Stimulated activated CD4-positive, alpha-beta T cell treated with anti-CD3 and anti-CD28 coated beads, Interleukin-4, amount 100 ng/mL, for 48 hours (primary cell): ENCODE measurements around the gene ARHGAP23.
"Not testable (repeated sequence)": the region's sequence is repeated elsewhere in the genome, so short reads cannot be mapped to it uniquely, and the experiment has no call there.

ENCODE experiments used
- DNase-seq, 2 donors: peaks; one replicate each; pipeline ENCODE4 v3.0.0-alpha.2; 2020; ENCODE audit warnings: low read depth in 2 of 2

The ARHGAP23 gene

DNA sequence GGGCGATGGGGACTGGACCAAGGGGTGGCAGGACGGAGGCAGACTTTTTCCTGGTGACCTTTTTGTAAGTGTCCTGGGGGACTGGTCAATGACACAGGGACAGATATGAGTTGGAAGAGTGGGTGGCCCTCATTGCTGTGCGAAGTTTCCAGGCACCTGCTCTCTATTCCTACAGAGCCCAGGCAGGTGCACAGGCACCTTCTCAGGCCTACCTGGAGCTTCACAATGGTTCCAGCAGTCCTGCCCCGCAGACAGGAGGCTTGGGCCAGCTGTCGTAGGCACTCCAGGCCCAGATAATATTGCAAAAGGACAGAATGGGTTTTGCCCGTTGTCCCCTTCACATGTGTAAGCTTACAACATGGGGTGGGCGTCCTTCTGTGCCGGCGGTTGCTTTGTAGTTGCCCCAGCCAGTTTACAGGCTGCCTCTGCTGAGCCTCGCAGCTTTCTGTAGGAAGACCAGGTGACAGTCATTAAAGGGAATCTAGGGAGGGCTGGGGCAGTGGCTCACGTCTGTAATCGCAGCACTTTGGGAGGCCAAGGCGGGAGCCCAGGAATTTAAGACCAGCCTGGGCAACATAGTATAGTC lies 84.3 kb downstream of the ARHGAP23 start:
- DNase-seq: no peak

DNA sequence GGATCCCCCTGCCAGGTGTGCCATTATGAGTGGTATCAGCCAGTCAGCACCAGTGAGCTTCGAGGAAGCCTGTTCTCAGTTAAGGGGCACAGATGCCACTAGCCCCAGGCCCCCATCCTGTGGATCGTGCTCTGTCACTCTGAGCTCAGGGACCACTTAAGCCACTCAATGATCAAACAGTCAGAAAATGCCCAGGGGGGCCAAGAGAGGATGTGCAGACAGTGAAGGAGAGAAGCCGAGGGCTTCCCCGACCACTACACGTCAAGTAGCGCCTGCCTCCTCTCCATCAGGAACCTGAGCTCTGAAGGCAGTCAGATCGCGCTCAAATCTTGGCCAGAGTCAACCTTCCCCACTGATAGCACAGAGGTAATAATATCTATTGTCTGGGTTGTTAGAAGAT lies 98.3 kb downstream of the ARHGAP23 start:
- not testable (repeated sequence) for DNase-seq

DNA sequence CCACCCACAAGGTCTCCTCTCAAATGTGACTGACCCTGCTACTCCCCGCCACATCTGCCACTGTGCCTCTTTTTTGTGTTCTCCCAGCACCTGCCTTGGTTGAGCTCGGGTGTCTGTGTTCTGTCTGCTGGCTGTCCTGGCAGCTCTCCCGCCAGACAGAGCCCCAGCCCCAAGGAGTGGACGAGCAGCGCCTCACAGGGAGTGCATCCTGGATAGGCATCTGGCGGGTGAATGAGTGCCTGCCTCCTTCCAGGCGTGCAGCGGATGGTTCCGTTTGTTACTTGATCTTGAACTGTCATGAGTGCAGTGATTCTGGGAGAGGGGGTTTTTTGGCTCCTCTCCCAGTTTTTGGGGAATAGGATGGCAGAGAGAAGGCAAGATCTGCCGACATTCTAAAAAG lies 99.9 kb downstream of the ARHGAP23 start:
- not testable (repeated sequence) for DNase-seq

DNA sequence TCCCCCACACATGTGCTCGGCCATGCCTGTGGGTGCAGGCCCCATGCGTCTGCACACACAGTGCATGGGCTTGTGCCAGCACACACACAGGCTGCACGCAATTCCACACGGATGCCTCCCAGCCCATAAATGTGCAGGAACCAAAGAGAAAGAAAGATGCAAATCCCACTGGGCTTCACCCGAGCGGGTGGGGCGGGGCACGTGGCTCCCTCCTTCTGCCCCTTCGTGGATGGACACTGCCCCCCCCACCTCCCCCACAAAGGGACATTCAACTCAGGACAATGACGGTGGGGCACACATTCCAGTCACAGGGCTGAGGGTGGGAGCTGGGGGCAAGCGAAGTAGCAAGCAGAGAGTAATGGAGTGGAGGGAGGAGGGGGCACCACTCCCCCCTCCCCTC lies 102.6 kb downstream of the ARHGAP23 start:
- not testable (repeated sequence) for DNase-seq

DNA sequence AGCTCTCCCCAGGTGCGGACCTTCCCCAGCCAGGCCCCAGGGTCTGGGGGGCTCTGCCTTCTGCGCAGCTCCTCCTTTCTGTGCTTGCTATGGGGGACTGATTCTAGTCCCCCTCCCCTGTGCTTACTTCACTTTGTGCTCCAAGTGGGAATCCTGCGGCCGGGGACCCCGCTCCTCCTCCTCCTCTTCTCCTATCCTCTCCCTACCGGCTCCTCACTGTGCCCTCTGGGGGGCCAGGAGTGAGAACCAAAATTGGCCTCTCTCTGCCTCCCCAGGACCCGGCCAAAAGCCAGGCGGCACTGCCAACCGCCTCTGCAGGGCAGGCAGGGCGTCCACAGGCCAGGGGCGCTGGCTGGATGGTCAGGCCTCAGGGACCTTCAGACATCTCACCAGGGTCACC lies 103.5 kb downstream of the ARHGAP23 start:
- not testable (repeated sequence) for DNase-seq

DNA sequence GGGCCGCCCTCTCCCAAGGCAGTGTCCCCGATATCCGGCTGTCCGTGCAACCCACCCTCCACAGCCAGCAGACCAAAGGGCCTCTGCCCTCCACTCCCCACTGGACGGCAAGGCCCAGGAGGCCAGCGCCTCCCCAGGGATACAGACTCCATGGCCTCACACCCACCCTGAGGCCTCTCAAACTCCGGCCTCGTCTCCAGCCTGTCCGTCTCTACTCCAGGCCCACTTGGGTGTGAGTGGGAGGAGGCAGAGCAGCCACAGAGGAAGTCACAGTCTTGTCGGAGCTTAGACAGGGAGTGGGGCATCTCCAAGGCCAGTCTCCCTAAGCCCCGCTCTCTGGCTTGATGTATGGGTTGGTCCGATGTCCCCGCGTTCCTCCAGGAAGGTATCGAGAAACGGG lies 104.2 kb downstream of the ARHGAP23 start:
- no peak for DNase-seq

DNA sequence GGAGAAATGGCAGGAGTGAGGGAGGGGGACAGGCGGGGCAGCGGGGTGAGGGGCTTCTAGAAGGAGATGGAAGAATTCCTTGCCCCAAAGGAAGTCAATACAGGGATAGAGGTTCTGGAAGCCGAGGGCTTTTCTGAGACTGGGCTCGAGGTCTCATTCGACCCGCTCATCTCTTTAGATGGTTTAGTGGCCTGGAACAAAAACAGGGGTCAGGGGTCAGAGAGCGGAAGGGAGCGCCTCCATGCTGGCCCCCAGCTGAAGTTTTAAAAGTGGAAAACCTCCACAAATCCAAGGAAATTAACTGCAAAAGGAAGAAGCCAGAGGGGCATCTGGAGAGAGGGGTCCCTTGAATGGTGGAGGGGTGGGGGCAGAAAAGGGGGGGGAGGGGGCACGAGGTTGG lies 105.0 kb downstream of the ARHGAP23 start:
- DNase-seq: no peak

DNA sequence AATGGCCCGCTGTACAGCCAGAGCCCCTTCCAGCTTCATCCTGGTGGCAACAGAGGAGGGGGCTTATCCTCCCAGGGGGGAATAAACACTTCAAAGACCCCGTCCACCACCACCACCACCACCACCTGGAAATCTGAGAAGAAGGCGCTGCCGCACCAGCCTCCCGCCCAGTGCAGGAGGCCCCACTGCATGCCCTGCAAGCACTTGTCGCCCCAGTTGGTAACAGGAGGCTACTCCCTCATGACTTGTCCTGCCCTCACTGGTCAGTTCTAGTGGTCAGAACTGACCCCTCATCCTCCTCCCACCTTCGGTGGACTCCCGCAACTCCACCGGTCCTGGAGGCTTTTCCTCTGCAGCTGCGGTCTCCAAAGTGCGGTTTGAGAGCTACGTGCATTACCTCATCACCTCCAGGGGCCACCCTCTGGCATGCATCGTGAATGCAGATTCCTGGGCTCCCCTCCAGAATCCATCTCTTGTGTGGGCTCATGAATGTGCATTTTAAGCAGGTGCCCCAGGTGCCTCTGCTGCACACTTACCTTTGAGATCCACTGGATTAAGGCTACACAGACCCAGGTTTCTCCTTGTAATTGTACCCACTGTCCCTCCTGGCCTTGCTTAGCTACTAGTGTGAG lies 105.7 kb downstream of the ARHGAP23 start:
- DNase-seq: no peak

DNA sequence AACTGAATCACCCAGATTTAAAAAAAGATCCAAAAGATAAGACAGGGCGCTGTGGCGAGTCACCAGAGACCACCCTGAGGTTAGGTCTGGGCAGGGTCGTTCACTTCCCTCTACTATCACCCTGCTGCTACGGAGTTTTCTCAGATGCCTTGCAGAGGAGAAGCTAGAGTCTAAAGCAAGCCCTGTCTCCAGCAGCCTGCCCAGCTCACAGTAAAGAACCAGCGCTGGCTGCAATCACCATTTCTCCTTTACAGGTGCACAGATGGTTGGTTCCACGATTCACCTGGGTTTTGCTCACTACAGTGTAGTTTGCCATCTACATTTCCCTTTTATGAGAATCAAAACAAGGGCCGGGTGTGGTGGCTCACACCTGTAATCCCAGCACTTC lies 106.2 kb downstream of the ARHGAP23 start:
- no peak for DNase-seq

DNA sequence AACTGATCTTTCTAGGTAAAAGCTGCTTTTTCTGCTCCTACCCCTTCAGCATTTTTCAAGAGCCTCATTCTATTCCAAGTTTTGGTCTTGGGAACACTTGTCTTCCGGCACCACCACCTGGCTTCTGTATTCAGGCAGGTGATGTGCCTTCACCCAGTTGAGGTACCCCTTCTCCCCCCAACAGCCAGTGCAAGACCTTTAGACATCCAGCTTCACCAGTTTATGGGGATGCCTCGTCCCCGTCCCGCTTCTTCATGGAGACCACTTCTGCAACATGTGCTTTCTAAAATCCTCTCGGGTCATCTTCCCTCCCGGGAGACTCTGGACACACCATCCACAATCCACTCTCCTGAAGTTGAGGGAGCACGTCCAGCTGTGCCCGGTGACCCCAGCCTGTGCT lies 107.6 kb downstream of the ARHGAP23 start:
- DNase-seq: no peak

DNA sequence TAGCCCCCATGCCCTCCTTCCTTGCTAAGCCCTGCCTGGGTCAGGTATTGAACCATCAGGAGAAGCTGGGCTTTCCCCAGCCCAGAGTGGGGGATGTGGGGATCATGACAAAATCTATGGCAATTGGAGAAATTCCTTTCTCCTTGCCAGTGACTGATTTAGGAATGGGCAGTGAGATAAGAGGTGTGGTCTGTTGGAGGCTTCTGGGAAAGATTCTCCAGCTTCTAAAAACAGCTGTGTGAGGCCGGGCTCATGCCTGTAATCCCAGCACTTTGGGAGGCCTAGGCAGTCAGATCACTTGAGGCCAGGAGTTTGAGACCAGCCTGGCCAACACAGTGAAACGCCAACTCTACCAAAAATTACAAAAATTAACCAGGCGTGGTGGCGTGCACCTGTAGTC lies 108.4 kb downstream of the ARHGAP23 start:
- DNase-seq: no peak

DNA sequence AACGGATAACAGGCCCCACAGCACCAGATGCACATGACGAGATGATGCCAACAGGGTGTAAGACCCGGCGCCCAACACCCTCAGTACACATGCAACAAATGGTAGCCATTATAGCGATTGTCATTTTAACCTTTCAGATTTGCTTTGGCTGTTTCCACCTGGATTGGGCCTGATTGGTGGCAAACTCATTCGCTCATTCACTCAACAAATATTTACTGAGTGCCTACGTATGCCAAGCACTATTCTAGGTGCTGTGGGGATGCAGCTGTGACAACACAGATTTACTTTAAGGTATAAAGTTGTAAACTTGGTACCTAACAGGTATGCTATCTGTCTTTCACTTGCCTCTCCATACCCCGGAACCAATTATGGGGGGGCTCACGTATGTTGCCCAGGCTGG lies 110.6 kb downstream of the ARHGAP23 start:
- no peak for DNase-seq

DNA sequence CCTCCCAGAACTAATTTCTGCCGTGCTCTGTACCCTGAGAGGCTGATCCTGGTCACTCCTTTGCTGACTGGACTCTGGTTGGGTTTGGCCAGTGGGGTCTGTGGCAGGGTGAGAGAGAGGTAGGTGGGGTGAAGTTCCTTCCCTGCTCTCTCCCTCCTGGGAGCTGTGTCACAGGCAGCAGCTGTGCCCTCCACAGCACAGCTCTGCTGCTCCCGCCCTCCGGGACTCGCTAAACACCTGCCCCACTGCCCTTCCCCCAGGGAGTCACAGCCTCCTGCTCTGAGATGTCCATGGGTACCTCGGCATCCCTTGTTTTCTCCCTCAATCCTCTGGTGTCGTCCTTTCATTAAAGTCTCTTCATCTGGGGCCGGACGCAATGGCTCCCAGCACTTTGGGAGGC lies 111.1 kb downstream of the ARHGAP23 start:
- DNase-seq: no peak

DNA sequence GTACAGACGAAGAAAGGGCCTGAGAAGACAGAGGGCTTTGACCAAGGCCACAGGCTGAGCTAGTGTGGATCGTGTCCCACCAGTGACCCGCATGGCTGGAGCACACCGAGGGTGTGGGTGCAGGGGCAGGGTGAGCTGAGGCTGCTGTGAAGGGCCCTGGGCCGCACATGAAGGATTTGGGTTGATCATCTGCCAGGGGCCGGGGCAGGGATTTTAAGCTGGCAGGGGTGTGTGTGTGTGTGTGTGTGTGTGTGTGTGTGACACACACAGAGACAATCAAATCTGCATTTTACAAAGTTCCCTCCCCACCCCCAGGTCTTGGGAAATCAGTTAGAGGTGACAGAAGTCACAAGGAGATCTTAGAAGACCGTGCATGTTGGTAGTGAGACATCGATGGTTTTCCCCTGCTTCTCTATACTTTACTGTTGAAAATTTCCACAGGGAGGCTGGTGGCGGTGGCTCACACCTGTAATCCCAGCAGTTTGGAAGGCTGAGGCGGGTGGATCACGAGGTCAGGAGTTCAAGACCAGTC lies 112.3 kb downstream of the ARHGAP23 start:
- DNase-seq: no peak

DNA sequence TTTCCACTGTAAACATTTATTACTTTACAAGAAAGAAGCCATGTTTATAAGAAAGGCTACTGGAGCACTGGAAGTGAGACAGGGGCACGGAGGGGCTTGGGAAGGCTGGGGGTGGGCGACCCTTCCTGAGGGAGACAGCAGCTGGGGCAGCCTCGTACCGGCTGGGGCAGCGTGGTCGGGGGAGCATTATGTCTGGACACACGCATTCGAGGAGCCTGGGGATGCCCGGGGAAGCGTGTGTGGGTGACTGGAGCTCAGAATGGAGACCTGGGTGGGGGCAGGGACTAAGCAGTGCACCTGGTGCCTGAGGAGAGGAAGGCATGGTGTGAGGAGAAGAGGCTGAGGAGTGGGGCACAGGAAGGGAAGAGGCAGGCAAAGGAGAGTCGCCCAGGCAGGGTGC lies 113.0 kb downstream of the ARHGAP23 start:
- DNase-seq: no peak

DNA sequence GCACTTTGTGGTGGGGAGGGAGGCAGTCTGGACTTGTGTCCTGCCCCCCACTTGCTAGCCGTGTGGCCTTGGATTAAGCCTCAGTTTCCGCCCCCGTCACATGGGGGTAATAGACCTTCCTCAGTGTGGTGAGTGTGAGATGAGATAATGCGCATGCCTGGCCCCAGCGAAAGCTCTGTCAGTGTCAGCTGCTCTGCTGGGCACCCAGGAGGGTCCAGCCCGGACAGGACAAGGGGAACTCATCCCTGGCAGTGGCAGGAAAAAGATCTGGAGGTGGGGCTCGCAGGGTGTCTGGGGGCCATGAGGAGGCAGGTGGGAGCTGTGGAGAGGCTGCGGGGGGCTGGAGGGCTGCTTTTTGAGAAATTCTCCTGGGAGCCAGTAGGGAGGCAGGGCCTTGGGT lies 114.0 kb downstream of the ARHGAP23 start:
- no peak for DNase-seq

DNA sequence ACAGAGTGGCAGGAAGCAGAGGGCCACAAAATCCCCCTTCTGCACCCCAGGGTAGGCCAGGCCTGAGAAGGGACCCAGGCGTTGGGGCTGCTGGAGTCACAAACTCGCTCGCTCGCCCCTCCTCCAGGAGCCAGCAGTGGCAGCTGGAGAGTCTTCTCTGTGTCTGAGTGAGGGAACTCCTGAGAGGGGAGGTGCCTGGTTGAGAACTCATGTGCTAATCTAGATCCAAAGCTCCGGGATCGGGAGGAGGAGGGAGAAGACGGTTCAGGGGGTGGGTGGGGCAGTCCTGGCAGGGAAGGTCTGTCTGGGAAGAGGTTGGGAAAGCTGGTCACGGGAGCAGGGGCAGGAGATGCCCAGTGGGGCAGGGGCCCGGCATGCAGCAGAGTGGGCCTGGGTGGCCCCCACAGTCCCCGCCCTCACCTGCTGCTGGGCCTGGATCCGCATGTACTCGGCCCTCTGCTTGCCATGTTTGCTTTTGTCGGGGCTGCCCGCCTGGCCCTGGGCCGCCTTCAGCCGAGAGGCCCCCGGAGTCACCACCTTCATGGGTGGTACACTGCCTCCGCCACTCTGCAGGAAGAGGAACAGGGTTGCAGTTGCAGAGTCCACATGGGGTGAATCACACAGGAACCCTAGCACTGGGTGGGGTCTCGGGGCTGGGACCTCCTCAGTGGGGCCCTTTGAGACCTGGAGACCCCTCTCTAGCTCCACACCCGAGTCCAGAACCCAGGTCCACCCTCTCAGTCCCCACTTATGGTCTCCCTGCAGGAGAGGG lies 115.3 kb downstream of the ARHGAP23 start:
- no peak for DNase-seq

DNA sequence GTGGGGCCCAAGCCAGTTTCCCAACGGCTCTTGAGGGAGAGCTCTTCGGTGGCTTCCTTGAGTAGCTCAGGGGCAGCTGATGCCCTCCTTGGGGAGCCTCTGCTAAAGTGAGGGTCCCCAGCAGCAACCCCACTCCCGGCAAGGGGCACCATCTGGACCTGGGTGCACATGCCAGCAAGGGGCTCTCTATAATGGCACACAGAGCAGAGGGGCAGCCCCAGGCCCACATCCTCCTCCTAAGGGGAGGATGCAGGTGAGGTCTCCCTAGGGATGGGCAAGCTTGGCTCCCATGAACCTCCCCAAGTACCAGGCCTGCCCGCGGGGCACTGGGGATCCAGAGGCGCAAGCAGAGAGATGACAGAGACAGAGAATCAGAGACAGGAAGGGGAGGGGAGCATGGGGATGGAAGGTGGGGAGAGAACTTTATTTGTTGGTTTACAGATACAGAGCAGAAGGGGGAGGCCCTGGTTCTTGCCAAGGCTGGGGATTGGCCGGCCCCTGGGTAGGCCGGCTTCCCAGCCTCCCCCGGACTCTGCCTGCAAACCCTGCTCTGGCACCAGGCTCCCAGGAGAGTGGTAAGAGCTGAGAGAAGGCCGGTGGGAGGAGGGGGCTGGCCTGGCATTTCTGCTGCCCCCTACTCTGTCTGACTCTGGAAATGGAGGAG lies 116.0 kb downstream of the ARHGAP23 start:
- no peak for DNase-seq

DNA sequence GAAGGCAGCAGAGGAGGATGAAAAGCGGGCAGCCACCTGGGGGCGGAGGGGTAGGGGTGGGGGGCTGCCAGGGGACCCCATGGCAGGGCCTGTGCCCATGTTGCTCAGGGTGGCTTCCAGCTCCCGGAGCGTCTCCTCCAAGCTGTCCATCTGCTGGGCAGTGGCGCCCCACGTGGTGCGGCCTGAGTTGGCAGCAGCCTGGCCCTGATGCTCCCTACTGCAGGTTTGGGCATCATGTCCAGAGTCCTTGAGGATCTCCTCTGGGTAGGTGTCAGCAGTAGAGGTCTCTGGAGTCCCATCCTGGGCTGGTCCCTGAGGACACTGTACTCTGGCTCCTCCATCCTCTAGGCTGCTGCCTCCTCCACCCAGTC lies 116.6 kb downstream of the ARHGAP23 start:
- DNase-seq: no peak

DNA sequence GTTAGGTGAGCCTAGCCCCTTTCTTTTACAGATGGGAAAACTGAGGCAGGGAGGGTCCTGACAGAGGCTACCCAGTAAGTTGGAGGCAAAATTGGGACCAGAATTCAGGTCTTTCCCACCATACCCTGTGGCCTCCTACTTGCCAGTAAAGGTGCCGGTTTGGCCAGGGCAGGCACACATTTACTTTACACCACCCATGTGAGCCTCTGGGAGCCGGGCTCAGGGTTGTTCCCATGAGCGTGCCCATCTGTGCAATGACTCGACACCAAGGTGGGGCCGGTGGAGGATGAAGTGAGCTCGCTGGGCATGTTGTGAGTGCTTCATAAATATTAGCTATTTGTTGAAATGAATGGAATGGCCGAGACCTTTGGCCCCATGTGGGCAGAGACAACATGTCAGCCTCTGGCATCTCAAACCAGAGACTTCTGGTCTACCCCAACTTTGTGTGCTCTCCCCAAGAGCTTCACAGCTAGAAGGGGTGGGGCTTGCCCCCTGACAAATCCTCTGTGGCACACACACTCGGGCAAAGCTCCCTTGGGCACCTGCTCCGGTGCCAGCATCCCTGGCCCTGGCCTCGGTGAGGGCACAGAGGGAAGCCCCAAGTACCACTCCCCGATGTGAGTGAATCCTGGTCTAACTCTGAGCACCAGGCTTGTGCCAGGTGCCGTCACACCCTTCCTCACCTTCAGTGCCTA lies 117.4 kb downstream of the ARHGAP23 start:
- DNase-seq: no peak

DNA sequence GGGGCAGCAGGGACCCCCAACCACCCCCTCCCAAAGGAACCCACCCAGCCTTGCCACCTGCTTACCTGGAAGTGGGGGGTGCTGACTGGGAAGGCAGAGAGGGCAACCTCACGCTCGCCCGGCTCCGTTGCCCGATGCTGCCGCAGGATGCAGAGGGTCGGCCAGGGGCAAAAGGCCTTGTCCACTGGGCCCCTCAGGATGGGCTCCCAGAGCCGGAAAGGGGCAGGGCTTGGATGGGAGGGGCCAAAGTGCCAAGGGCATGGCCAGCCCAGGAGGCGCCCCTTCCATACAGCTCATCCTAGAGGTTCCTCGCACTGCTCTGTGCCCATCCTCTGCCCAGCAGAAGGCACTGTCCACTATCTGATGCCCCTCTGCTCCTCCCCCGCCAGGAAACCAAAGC lies 118.1 kb downstream of the ARHGAP23 start:
- DNase-seq: no peak

DNA sequence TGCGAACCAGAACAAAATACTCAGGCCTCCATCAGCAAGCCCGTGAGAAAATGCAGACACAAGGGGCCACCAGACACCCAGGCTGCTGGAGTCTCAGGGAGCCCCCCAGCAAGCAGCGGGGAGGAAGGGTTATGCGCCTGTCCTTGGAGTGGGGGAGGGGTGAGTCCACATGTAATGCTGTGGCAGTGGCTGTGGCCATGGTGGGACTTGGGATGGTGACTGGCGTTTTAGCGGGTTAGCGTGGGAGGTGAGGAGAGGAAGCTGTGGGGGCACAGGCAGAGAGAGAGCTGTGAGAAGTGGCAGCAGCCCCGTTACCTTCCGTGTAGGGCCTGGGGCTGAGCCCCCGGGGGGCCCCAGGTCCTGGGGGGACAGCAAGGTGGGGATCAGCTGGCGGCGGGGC lies 119.2 kb downstream of the ARHGAP23 start:
- no peak for DNase-seq
